Endothelial cell of umbilical vein (primary cell): ENCODE results near the gene RPS2.

Source experiments
- CTCF ChIP-seq, 2 donors: IDR thresholded peaks; 1 replicate in 1 of 2; 2 replicates in 1 of 2; pipeline ENCODE4 v1.5.1; 2011; ENCODE audit warnings: low read length in 2 of 2, mild to moderate bottlenecking in 2 of 2, moderate library complexity in 2 of 2, control low read depth in 1 of 2, inconsistent platforms in 1 of 2, low read depth in 1 of 2; ENCODE audit not compliant: insufficient read depth in 1 of 2; ENCODE audit errors: extremely low read depth in 1 of 2
- EZH2 ChIP-seq: IDR thresholded peaks from 2 replicates; pipeline ENCODE4 v1.6.1; 2012; ENCODE audit warnings: borderline replicate concordance, low read depth, mild to moderate bottlenecking, moderate library complexity, low read length, inconsistent platforms; ENCODE audit not compliant: severe bottlenecking
- POLR2A ChIP-seq: IDR thresholded peaks from 2 replicates; pipeline ENCODE4 v1.6.1; 2012; ENCODE audit warnings: low read depth, mild to moderate bottlenecking, control low read depth, low read length
- POLR2AphosphoS5 ChIP-seq: IDR thresholded peaks from 2 replicates; pipeline ENCODE4 v1.6.1; 2012; ENCODE audit warnings: low read depth, mild to moderate bottlenecking, control low read depth, low read length, moderate library complexity; ENCODE audit not compliant: insufficient read depth

- TF ChIP-seq CTCF (IDR thresholded peaks at IDR 0.05; ENCODE audit: extremely low read depth in 1 of 2, insufficient read depth in 1 of 2, low read depth in 1 of 2, low read length in 2 of 2): no peak
- peak; percentile 96 for TF ChIP-seq POLR2AphosphoS5
- peak; percentile 94 for TF ChIP-seq POLR2A
- TF ChIP-seq EZH2: no peak
Observed at GRCh38 chr16:2009791-2010510, 45.3 kb upstream of the RPS2 start, which contains the start of gene ZNF598.
